Measurements from ENCODE around the gene RAVER2. TPM values are rescaled to one million over a fixed set of nuclear protein-coding genes. Genes with fewer than 3 reads are reported as not detected.
"Not testable (repeated sequence)": the region's sequence is repeated elsewhere in the genome, so short reads cannot be mapped to it uniquely, and the experiment has no call there.

Gene RAVER2, protein sequence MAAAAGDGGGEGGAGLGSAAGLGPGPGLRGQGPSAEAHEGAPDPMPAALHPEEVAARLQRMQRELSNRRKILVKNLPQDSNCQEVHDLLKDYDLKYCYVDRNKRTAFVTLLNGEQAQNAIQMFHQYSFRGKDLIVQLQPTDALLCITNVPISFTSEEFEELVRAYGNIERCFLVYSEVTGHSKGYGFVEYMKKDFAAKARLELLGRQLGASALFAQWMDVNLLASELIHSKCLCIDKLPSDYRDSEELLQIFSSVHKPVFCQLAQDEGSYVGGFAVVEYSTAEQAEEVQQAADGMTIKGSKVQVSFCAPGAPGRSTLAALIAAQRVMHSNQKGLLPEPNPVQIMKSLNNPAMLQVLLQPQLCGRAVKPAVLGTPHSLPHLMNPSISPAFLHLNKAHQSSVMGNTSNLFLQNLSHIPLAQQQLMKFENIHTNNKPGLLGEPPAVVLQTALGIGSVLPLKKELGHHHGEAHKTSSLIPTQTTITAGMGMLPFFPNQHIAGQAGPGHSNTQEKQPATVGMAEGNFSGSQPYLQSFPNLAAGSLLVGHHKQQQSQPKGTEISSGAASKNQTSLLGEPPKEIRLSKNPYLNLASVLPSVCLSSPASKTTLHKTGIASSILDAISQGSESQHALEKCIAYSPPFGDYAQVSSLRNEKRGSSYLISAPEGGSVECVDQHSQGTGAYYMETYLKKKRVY
- 0.55 and 0.83 TPM in 2 replicates for total RNA-seq

DNA sequence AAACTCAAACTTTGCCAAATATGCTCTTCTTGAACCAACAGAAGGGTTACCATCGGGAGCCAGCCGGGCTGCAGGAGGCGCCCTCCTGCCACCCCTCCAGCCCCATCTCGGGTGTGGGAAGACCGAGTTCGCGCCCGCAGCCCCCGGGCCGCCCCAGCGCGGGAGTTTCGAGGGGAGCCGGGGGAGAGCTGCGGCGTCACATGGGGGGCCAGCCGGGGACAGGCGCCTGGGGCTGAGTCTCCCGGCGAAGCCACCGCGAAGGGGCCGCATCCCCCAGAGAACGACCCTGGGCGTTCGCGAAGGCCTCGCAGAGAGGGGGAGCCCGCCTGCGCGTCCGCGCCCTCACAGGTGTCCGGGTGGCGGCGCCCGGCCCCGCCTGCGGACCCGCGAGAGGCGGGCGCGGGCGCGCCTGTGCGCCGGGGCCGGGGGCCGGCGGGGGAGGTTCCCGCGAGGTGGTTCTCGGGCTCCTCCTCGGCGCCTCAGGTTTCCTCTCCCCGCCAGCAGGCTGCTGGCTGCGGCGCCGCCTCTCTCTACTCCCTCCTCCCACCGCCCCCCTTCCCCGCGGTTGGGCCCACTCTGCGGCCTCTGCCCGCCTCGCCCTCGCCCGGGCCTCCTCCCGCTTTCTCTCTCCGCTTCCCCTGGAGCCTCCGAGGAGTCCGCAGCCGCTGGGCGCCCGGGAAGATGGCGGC is at the start of gene RAVER2:
RAVER2 (plus strand) TSS at position 584 of the 689 bp plus-strand sequence; CDS start at position 682, 98 bp downstream.
- H3K27ac Mint-ChIP-seq, result no peak within 1 kb of the TSS
- H3K27me3 Mint-ChIP-seq (ENCODE audit: low read depth), result peaks cover 38% of the 10 kb centered on the region
- intact Hi-C loops (cut with micrococcal nuclease), result loop anchor here (2.0 to 10.0 kb wide), 2 partner anchors 80 to 320 kb away; no protein-coding TSS in a partner anchor
- peak within 1 kb of the TSS; percentile 78 for H3K4me3 Mint-ChIP-seq (ENCODE audit: low read depth)
- no peaks in the 10 kb centered on the region for H3K36me3 Mint-ChIP-seq (ENCODE audit: low read depth)
- DNase-seq (ENCODE audit: low spot score), result peak; percentile 20
- peaks cover 7% of the 10 kb centered on the region for H3K4me1 Mint-ChIP-seq (ENCODE audit: low read depth)
- no peaks in the 10 kb centered on the region for H3K9me3 Mint-ChIP-seq

DNA sequence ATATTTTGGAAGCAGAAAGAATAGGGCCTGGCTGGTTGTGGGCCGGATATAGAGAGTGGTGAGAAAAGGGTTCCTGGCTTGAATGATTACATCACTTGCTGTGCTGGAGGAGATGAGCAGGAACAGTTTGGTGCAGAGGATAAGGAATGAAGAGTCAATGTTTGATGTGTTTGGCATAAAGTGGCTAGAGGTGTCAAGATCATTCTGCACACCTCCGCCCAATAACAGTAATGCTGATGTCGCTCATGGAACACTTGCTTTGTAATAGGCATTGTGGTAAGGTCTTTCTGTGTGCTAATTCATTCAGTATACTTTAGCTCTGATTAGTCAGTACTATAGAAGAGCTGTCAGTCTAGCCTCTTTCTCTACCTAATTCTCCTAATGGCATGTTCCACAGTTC is 48.0 kb upstream of the RAVER2 start:
- peaks cover 2% of the 10 kb centered on the region for H3K4me1 Mint-ChIP-seq (ENCODE audit: low read depth)
- H3K9me3 Mint-ChIP-seq, result no peaks in the 10 kb centered on the region
- peaks cover 3% of the 10 kb centered on the region for H3K27me3 Mint-ChIP-seq (ENCODE audit: low read depth)
- DNase-seq (ENCODE audit: low spot score), result no peak
- H3K4me3 Mint-ChIP-seq (ENCODE audit: low read depth), result no peak overlapping the region
- H3K27ac Mint-ChIP-seq, result no peak overlapping the region
- no peaks in the 10 kb centered on the region for H3K36me3 Mint-ChIP-seq (ENCODE audit: low read depth)
- intact Hi-C loops (cut with micrococcal nuclease), result no loop called here

DNA sequence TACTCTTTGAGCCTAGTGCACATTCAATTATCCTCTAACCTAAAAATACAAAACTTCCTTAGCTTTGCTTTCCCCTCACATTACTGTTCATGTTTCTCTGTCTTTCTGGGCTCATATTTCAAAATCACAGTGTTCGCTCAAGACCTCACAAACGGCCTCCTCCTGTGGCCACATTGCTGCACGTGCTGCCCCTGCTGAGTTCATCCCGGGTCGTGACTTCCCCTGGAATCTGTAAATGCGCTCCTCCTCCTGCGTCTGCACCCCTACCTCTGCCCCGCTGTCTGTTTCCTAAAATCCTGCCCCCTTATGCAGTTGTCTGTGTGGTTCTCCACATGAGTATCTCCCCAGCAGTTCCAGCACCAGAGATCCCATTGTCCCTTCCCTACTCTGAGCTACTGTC is 45.5 kb upstream of the RAVER2 start:
- Mint-ChIP-seq H3K4me3 (ENCODE audit: low read depth) (no peak overlapping the region), H3K27me3 (ENCODE audit: low read depth) (peaks cover 3% of the 10 kb centered on the region), H3K9me3 (no peaks in the 10 kb centered on the region), H3K27ac (no peak overlapping the region), H3K36me3 (ENCODE audit: low read depth) (no peaks in the 10 kb centered on the region), H3K4me1 (ENCODE audit: low read depth) (no peaks in the 10 kb centered on the region)
- no peak for DNase-seq (ENCODE audit: low spot score)
- intact Hi-C loops (cut with micrococcal nuclease), result no loop called here

DNA sequence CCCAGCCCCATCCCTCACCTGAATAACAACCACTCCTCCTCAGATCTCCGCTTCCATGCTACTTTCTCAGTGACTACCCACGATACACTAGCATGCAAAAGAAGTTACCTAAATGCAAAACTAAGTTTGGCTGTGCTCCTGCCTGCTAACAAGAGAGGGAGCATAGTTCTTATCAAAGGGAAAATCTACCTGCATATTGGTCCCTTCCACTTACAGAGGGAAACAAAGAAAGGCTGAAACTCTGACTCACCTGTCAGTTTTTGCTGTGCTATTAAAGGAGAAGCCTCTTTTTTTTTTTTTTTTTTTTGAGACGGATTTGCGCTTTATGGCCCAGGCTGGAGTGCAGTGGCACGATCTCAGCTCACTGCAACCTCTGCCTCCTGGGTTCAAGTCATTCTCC is 43.8 kb upstream of the RAVER2 start:
- H3K27ac Mint-ChIP-seq, result no peak overlapping the region
- DNase-seq (ENCODE audit: low spot score), result no peak
- peaks cover 3% of the 10 kb centered on the region for H3K27me3 Mint-ChIP-seq (ENCODE audit: low read depth)
- no peaks in the 10 kb centered on the region for H3K9me3 Mint-ChIP-seq
- no peaks in the 10 kb centered on the region for H3K36me3 Mint-ChIP-seq (ENCODE audit: low read depth)
- no peak overlapping the region for H3K4me3 Mint-ChIP-seq (ENCODE audit: low read depth)
- no peaks in the 10 kb centered on the region for H3K4me1 Mint-ChIP-seq (ENCODE audit: low read depth)
- intact Hi-C loops (cut with micrococcal nuclease), result no loop called here

DNA sequence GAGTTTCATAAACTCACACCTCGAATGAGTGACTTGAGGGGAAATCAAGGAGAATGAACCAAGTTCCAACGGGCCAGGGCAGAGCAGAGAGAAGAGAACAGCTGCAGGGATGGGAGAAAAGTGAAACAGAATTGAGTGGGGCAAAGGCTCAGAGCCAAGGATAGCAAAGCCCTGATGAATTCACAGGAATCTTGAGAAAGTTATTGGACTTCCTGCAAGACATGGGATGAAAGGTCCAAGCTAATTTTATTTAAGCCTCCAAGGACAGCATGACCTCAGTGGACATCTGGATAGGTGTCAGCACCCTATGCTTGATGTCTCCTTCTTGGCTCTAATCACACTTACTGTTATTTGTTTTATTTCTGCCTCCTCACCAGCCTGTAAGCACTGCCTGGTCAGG is 43.0 kb upstream of the RAVER2 start:
- H3K36me3 Mint-ChIP-seq (ENCODE audit: low read depth), result no peaks in the 10 kb centered on the region
- intact Hi-C loops (cut with micrococcal nuclease), result no loop called here
- no peaks in the 10 kb centered on the region for H3K9me3 Mint-ChIP-seq
- H3K4me1 Mint-ChIP-seq (ENCODE audit: low read depth), result no peaks in the 10 kb centered on the region
- H3K27me3 Mint-ChIP-seq (ENCODE audit: low read depth), result peaks cover 3% of the 10 kb centered on the region
- H3K4me3 Mint-ChIP-seq (ENCODE audit: low read depth), result no peak overlapping the region
- no peak for DNase-seq (ENCODE audit: low spot score)
- no peak overlapping the region for H3K27ac Mint-ChIP-seq

DNA sequence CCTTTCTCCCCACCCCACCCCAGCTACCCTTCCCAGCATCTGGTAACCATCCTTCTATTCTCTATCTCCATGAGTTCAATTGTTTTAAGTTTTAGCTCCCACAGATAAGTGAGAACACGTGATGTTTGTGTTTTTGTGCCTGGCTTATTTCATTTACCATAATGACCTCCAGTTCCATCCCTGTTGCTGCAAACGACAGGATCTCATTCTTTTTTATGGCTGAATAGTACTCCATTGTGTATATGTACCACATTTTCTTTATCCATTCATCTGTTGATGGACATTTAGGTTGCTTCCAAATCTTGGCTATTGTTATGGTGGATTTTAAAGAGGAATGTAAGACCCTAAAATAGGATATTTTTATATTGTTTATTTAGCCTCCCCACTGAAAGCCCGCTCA is 42.2 kb upstream of the RAVER2 start:
- not testable (repeated sequence) for H3K4me1 Mint-ChIP-seq (ENCODE audit: low read depth); H3K36me3 Mint-ChIP-seq (ENCODE audit: low read depth); H3K27me3 Mint-ChIP-seq (ENCODE audit: low read depth)

DNA sequence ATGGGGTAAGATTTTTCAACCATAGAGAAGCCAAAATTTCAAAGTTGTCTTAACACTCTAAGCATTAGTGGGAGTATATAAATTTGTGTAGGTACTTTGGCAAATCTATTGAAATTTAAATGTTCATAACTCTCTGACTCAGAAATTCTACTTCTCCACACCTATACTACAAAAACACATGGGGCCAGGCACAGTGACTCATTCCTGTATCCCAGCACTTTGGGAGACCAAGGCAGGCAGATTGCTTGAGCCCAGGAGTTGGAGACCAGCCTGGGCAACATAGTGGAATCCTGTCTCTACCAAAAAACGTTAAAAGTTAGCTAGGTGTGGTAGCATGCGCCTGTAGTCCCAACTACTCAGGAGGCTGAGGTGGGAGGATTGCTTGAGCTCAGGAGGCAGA is 41.3 kb upstream of the RAVER2 start:
- Mint-ChIP-seq H3K27ac (no peak overlapping the region), H3K36me3 (ENCODE audit: low read depth) (no peaks in the 10 kb centered on the region)
- intact Hi-C loops (cut with micrococcal nuclease), result no loop called here

More for the DNA sequence above, 42.2 kb upstream of the RAVER2 start:
- intact Hi-C loops (cut with micrococcal nuclease); H3K4me3 Mint-ChIP-seq (ENCODE audit: low read depth); H3K9me3 Mint-ChIP-seq; H3K27ac Mint-ChIP-seq; DNase-seq (ENCODE audit: low spot score): not testable (repeated sequence)

DNA sequence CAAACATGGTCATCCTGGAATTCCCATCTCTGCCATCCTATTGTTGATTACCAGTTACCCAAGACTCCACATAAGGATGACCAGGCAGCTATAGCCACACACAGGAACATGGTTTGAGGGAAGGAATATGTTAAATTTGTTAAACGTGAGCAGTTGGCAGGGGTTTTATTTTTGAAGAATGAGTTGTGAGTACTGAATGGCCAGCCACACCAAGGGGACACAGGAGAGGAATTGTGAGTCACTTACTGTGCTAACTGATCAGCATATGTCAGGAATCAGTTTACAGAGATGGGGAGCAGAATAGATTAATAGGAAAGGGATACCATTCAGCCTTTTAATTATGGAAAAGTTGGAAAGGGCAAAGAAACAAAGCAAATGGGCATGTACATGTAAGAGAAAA is 39.3 kb upstream of the RAVER2 start:
- Mint-ChIP-seq H3K27ac (no peak overlapping the region), H3K27me3 (ENCODE audit: low read depth) (peaks cover 6% of the 10 kb centered on the region), H3K36me3 (ENCODE audit: low read depth) (no peaks in the 10 kb centered on the region), H3K4me1 (ENCODE audit: low read depth) (no peaks in the 10 kb centered on the region), H3K9me3 (no peaks in the 10 kb centered on the region), H3K4me3 (ENCODE audit: low read depth) (no peak overlapping the region)
- intact Hi-C loops (cut with micrococcal nuclease), result no loop called here
- DNase-seq (ENCODE audit: low spot score), result no peak

More for the DNA sequence above, 41.3 kb upstream of the RAVER2 start:
- DNase-seq (ENCODE audit: low spot score), result no peak
- H3K4me3 Mint-ChIP-seq (ENCODE audit: low read depth), result no peak overlapping the region
- H3K27me3 Mint-ChIP-seq (ENCODE audit: low read depth), result peaks cover 6% of the 10 kb centered on the region
- no peaks in the 10 kb centered on the region for H3K4me1 Mint-ChIP-seq (ENCODE audit: low read depth)
- no peaks in the 10 kb centered on the region for H3K9me3 Mint-ChIP-seq

DNA sequence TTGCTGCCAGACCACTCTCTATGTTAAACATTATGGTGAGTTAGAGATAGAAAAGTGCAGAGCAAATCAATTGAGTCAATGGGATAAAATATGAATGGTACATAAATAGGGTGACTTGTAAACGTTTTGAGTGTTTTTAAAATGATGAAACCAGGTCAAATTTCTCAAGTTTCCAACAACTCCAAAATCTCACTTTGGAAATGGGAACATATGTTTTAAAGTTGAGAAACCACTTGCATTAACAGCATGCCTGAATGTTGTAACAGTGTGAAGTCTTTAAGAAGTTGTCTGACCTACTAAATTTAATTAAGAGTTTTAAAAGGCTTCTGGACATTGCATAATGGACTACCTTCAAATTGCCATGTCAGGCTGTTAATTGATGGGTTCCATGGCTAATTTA is 33.6 kb upstream of the RAVER2 start:
- Mint-ChIP-seq H3K4me3 (ENCODE audit: low read depth) (no peak overlapping the region), H3K36me3 (ENCODE audit: low read depth) (no peaks in the 10 kb centered on the region), H3K27ac (no peak overlapping the region), H3K27me3 (ENCODE audit: low read depth) (peaks cover 8% of the 10 kb centered on the region), H3K4me1 (ENCODE audit: low read depth) (no peaks in the 10 kb centered on the region), H3K9me3 (no peaks in the 10 kb centered on the region)
- no peak for DNase-seq (ENCODE audit: low spot score)
- intact Hi-C loops (cut with micrococcal nuclease), result no loop called here

DNA sequence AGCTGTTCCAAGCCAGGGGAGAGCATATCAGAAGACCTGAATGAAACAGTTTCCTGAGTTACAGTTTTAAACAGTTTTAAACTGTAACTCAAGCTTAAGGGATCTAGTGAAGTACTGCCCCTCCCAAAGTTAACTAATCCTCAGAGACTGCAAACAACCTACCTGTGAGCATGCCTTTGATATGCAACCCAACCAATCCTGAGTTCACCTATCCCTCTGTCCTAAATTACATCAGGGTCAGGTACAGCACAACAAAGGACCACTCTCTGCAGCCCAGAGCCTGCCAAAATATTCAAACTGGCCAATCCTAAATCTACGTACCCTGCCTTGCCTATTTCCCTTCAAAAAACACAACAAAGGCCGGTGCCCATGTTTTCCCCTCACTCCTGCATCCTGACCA is 32.8 kb upstream of the RAVER2 start:
- no peak for DNase-seq (ENCODE audit: low spot score)
- H3K4me3 Mint-ChIP-seq (ENCODE audit: low read depth), result no peak overlapping the region
- H3K27me3 Mint-ChIP-seq (ENCODE audit: low read depth), result peaks cover 8% of the 10 kb centered on the region
- intact Hi-C loops (cut with micrococcal nuclease), result no loop called here
- H3K36me3 Mint-ChIP-seq (ENCODE audit: low read depth), result no peaks in the 10 kb centered on the region
- no peaks in the 10 kb centered on the region for H3K9me3 Mint-ChIP-seq
- no peak overlapping the region for H3K27ac Mint-ChIP-seq
- H3K4me1 Mint-ChIP-seq (ENCODE audit: low read depth), result no peaks in the 10 kb centered on the region

DNA sequence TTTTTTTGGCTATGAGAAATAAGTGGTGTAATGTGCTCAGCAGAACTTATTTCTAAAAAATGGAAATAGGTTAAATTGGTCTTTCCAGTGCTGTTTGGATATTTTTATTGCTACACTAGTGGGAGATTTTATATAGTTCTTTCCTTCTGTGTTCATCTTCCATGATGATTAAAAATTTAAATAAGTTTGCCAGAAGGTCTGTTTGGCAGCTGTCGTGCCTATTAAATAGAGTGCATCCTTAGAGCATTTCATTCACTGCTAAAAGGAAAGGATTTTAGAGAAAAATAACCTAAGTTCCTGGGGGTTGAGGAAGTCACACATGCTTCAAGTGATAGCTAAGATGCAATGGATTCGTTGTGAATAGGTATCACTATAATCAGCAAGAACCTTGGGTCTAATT is 29.7 kb upstream of the RAVER2 start:
- Mint-ChIP-seq H3K9me3 (no peaks in the 10 kb centered on the region), H3K36me3 (ENCODE audit: low read depth) (no peaks in the 10 kb centered on the region), H3K4me1 (ENCODE audit: low read depth) (no peaks in the 10 kb centered on the region), H3K27me3 (ENCODE audit: low read depth) (peaks cover 4% of the 10 kb centered on the region), H3K4me3 (ENCODE audit: low read depth) (no peak overlapping the region), H3K27ac (no peak overlapping the region)
- intact Hi-C loops (cut with micrococcal nuclease), result no loop called here
- no peak for DNase-seq (ENCODE audit: low spot score)

DNA sequence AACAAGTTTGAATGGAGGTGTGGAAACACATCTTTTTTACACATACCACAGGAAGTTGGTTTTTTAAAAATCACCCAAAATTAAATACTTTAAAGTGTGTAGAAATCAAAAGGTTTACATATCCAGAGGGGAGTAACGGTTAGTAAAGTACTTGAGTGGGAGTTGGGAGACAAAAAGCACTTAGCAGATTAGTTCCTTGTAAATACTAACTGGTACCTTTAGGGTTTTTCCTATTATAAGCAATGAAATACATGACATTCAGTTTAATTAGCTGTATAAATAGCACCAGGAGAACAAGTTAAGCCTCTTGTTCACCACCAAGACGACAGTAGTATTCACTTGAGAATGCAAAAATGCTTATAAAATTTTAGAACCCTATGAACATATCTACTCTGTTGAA is 23.7 kb upstream of the RAVER2 start:
- Mint-ChIP-seq H3K9me3 (no peaks in the 10 kb centered on the region), H3K27ac (no peak overlapping the region), H3K4me1 (ENCODE audit: low read depth) (no peaks in the 10 kb centered on the region), H3K27me3 (ENCODE audit: low read depth) (peaks cover 27% of the 10 kb centered on the region), H3K36me3 (ENCODE audit: low read depth) (no peaks in the 10 kb centered on the region), H3K4me3 (ENCODE audit: low read depth) (no peak overlapping the region)
- intact Hi-C loops (cut with micrococcal nuclease), result no loop called here
- no peak for DNase-seq (ENCODE audit: low spot score)

Data from activated T-helper 2 cell treated with anti-CD3 and anti-CD28 coated beads, Interferon-gamma antibody, Interleukin-2, Interleukin-4, amounts not matched to agents 10 μg/mL and 5 μg/mL and 100 μg/mL, durations not matched to agents 14 hours and 24 hours and 36 hours (primary cell).